MCF 10A (cell line): Measurements from ENCODE around the gene PSME1. TPM values are rescaled to one million over a fixed set of nuclear protein-coding genes. Genes with fewer than 3 reads are reported as not detected.
A peak's percentile ranks its signal among the peaks of the same experiment; 100 is the strongest.

Experiments
- BruUV-seq: library from RNA; stranded (reverse); fragments of 400-500 nt; replicated peaks from 2 replicates; lab custom pipeline; 2021; lab: Mats Ljungman, UMichigan
- CTCF ChIA-PET: fragments of 300-600 bp; sonication (Branson Sonifier 250); formaldehyde crosslinking; extraction: SDS; loops from one replicate; lab custom pipeline; 2021; ENCODE audit warnings: antibody characterized with exemption, inconsistent platforms; lab: Yijun Ruan, JAX
- POLR2A ChIA-PET: fragments of 300-600, 350-650 bp; sonication (Branson Sonifier 250); formaldehyde crosslinking; extraction: SDS; loops from one replicate; lab custom pipeline; 2020; ENCODE audit warnings: antibody characterized with exemption, inconsistent platforms; lab: Yijun Ruan, JAX
- DNase-seq: peaks from one replicate; pipeline ENCODE4 v3.0.0-alpha.2; 2018; ENCODE audit not compliant: unreplicated experiment
- H3K27ac Mint-ChIP-seq: one replicate; pipeline ENCODE4 v1.8.0; 2022; ENCODE audit warnings: mild to moderate bottlenecking, low read depth, mixed read lengths; ENCODE audit not compliant: unreplicated experiment
- H3K27me3 Mint-ChIP-seq: one replicate; pipeline ENCODE4 v1.8.0; 2022; ENCODE audit warnings: mixed read lengths; ENCODE audit not compliant: insufficient read depth, unreplicated experiment
- H3K36me3 Mint-ChIP-seq: one replicate; pipeline ENCODE4 v1.8.0; 2022; ENCODE audit warnings: mild to moderate bottlenecking, moderate library complexity, mixed read lengths; ENCODE audit not compliant: insufficient read depth, unreplicated experiment
- H3K4me1 Mint-ChIP-seq: one replicate; pipeline ENCODE4 v1.8.0; 2022; ENCODE audit warnings: mixed read lengths; ENCODE audit not compliant: insufficient read depth, unreplicated experiment
- H3K4me3 Mint-ChIP-seq: one replicate; pipeline ENCODE4 v1.8.0; 2022; ENCODE audit warnings: mild to moderate bottlenecking, moderate library complexity, mixed read lengths; ENCODE audit not compliant: unreplicated experiment
- H3K9me3 Mint-ChIP-seq: one replicate; pipeline ENCODE4 v1.8.0; 2022; ENCODE audit warnings: mixed read lengths; ENCODE audit not compliant: unreplicated experiment
- intact Hi-C: fragments of 100-400 bp; cut with micrococcal nuclease; formaldehyde crosslinking; loops from 2 replicates; pipeline ENCODE4 v1.14.1; 2022
- total RNA-seq: library from RNA; stranded (reverse); gene quantifications from 2 replicates; pipeline ENCODE4 v1.2.3, GENCODE V29; 2022
- TF ChIP-seq, protein P1 (sequence below): fragments of 200-600 bp; IDR thresholded peaks from one replicate; pipeline ENCODE4 v1.8.0; 2022; ENCODE audit warnings: antibody characterized with exemption, mild to moderate bottlenecking; ENCODE audit not compliant: unreplicated experiment

Gene PSME1
- total RNA-seq, 1 experiment from 2014 or later = 126 TPM

DNA sequence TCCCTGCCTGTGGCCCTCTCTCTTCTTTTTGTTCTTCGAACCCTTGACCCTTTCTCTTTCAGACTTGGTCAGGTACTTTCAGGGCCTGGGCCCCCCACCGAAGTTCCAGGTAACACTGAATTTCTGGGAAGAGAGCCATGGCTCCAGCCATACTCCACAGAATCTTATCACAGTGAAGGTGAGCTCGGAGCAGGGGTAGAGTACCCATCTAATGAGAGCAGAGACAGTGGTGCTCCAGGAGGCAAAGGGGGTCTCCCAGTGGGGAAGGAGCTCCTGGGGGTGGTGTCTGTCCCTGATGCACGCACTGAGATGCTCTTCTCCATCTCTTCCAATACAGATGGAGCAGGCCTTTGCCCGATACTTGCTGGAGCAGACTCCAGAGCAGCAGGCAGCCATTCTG is 29.8 kb downstream of the PSME1 start:
- ChIA-PET POLR2A (interaction anchor here (0.7 kb wide), 1 partner anchor 175 kb away, joined by 3 read pairs; no protein-coding TSS in a partner anchor), CTCF (interaction anchor here (0.6 to 1.6 kb wide), 3 partner anchors 30 to 75 kb away, joined by 3 to 4 read pairs (median 3); partner anchors contain the start of gene PSME1)
- intact Hi-C loops = no loop called here
- Mint-ChIP-seq H3K4me1 (peaks cover 12% of the 10 kb centered on the region), H3K9me3 (no peaks in the 10 kb centered on the region), H3K36me3 (peaks cover 53% of the 10 kb centered on the region), H3K27ac (peak overlapping the region; percentile 64), H3K27me3 (no peaks in the 10 kb centered on the region), H3K4me3 (no peak overlapping the region)
- BruUV-seq = no TSS peak
- TF ChIP-seq, protein P1, sequence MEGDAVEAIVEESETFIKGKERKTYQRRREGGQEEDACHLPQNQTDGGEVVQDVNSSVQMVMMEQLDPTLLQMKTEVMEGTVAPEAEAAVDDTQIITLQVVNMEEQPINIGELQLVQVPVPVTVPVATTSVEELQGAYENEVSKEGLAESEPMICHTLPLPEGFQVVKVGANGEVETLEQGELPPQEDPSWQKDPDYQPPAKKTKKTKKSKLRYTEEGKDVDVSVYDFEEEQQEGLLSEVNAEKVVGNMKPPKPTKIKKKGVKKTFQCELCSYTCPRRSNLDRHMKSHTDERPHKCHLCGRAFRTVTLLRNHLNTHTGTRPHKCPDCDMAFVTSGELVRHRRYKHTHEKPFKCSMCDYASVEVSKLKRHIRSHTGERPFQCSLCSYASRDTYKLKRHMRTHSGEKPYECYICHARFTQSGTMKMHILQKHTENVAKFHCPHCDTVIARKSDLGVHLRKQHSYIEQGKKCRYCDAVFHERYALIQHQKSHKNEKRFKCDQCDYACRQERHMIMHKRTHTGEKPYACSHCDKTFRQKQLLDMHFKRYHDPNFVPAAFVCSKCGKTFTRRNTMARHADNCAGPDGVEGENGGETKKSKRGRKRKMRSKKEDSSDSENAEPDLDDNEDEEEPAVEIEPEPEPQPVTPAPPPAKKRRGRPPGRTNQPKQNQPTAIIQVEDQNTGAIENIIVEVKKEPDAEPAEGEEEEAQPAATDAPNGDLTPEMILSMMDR = no peak
- DNase-seq = no peak

DNA sequence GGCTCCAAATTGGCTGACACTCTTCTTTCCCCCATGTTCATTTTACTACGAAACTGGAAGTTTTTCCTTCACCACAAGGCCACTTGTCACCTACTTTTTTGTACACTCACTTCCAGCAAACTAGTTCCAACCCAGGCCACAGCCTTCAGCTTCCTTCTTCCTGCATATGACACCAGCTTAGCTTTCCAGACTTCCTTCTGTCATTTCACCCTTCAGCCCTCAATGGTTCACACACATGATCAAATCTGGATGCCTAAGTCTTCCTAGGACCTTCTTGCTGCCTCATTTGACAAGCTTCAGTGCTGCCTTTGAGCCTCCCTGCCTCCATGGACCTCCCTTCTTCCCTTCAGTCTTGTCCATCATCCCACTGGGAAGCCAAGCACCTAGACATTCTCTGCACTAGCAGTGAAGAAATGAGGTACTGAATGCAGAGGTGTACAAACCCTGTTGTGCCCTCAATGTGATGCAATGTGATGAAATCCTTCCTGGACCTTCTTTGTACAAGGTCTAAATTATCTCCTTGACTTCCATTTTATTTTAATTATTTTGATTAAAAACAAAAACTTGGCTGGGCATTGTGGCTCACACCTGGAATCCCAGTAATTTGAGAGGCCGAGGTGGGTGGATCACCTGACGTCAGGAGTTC is 31.6 kb downstream of the PSME1 start:
- no TSS peak for BruUV-seq
- no peak overlapping the region for H3K27ac Mint-ChIP-seq
- TF ChIP-seq, protein P1 = no peak
- intact Hi-C loops = no loop called here
- ChIA-PET POLR2A (interaction anchor here (1.1 kb wide), 2 partner anchors 11 to 26 kb away, joined by 3 to 5 read pairs; partner anchors contain the start of gene EMC9), CTCF (interaction anchor here (1.1 kb wide), 1 partner anchor 12 kb away, joined by 3 read pairs; no protein-coding TSS in a partner anchor)
- H3K36me3 Mint-ChIP-seq = peaks cover 42% of the 10 kb centered on the region
- peaks cover 8% of the 10 kb centered on the region for H3K4me1 Mint-ChIP-seq
- DNase-seq = no peak
- H3K4me3 Mint-ChIP-seq = no peak overlapping the region
- no peaks in the 10 kb centered on the region for H3K27me3 Mint-ChIP-seq
- no peaks in the 10 kb centered on the region for H3K9me3 Mint-ChIP-seq

DNA sequence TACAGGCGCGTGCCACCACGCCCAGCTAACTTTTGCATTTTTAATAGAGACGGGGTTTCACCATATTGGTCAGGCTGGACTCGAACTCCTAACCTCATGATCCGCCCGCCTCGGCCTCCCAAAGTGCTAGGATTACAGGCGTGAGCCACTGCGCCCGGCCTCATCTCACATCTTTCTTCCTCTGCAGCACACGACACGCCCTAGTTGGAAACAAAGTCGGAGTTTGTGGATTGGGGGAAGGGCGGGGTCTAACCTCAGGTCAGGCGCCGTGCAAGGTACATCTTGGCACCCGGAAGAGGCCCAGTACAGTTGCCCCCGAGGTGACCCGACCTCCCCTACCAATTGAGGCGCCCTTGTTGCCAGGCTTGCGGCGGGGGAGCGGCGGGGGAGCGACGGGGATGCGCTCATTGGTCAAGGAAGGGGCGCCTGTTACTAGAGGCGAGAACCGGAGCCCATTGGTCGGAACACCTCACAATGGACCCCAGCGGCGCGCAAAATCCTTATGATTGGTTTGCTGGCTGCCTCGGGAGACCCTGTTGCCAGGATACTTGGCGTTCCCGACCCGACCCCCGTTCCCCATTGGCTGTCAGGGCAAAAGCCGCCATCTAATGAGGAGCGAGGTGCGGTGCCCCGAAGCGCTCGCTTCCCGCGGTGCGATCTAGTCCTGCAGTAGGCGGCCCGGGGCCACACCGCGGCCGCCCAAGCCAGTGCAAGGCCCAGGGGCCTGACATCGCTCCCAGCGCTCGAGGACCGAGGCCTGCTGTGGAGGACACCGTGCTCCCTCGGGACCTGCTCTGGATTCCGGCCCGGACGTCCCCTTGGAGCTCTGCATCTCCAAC is 35.6 kb downstream of the PSME1 start, which contains the start of gene REC8:
REC8 (plus strand) TSS at position 659 of the 839 bp plus-strand sequence. CDS start 473 bp downstream, outside the sequence.
- ChIA-PET POLR2A (interaction anchor here (0.6 kb wide), 2 partner anchors 10 to 57 kb away, joined by 3 read pairs; partner anchors contain the start of genes DCAF11 and NRL), CTCF (interaction anchor here (0.6 to 3.1 kb wide), 3 partner anchors 11 to 17 kb away, joined by 3 to 21 read pairs (median 6); partner anchors contain the start of genes IPO4 and IRF9)
- no peaks in the 10 kb centered on the region for H3K9me3 Mint-ChIP-seq
- no peak within 1 kb of the TSS for H3K27ac Mint-ChIP-seq
- H3K36me3 Mint-ChIP-seq = peaks cover 27% of the 10 kb centered on the region
- H3K27me3 Mint-ChIP-seq = no peaks in the 10 kb centered on the region
- intact Hi-C loops = no loop called here
- BruUV-seq = no TSS peak
- TF ChIP-seq, protein P1 = no peak
- H3K4me1 Mint-ChIP-seq = peaks cover 8% of the 10 kb centered on the region
- DNase-seq = no peak
- no peak within 1 kb of the TSS for H3K4me3 Mint-ChIP-seq
